Smooth muscle cell (in vitro differentiated cells): ENCODE data around the gene PCDHGA1. TPM values are rescaled to one million over a fixed set of nuclear protein-coding genes. Genes with fewer than 3 reads are reported as not detected.
"Not testable (repeated sequence)": the region's sequence is repeated elsewhere in the genome, so short reads cannot be mapped to it uniquely, and the experiment has no call there.

Experiments used
- DNase-seq: peaks from one replicate; lab custom pipeline; 2025; ENCODE audit not compliant: unreplicated experiment; lab: John Stamatoyannopoulos, UW
- H2AFZ ChIP-seq: fragments of 200-600 bp; sonication (generic); 2 replicates; pipeline ENCODE4 v1.6.0; 2016; ENCODE audit warnings: antibody characterized with exemption, low read depth, mild to moderate bottlenecking
- H3F3A ChIP-seq: fragments of 200-600 bp; sonication (generic); 2 replicates; pipeline ENCODE4 v1.6.0; 2017; ENCODE audit warnings: antibody characterized with exemption, low read depth
- H3K27ac ChIP-seq: fragments of 200-600 bp; sonication (generic); 2 replicates; pipeline ENCODE4 v1.5.1; 2016; ENCODE audit warnings: low read depth, mild to moderate bottlenecking
- H3K27me3 ChIP-seq: fragments of 200-600 bp; sonication (generic); 2 replicates; pipeline ENCODE4 v1.6.1; 2016; ENCODE audit warnings: low read depth, mild to moderate bottlenecking
- H3K36me3 ChIP-seq: fragments of 200-600 bp; sonication (generic); 2 replicates; pipeline ENCODE4 v1.5.1; 2016; ENCODE audit warnings: low read depth
- H3K4me1 ChIP-seq: fragments of 200-600 bp; sonication (generic); 2 replicates; pipeline ENCODE4 v1.5.1; 2016; ENCODE audit warnings: low read depth
- H3K4me2 ChIP-seq: fragments of 200-600 bp; sonication (generic); 2 replicates; pipeline ENCODE4 v1.6.0; 2016; ENCODE audit warnings: mild to moderate bottlenecking
- H3K4me3 ChIP-seq: fragments of 200-600 bp; sonication (generic); 2 replicates; pipeline ENCODE4 v1.5.1; 2016; ENCODE audit warnings: mild to moderate bottlenecking
- H3K79me2 ChIP-seq: fragments of 200-600 bp; sonication (generic); 2 replicates; pipeline ENCODE4 v1.6.0; 2016; ENCODE audit warnings: low read depth, mild to moderate bottlenecking
- H3K9ac ChIP-seq: fragments of 200-600 bp; sonication (generic); 2 replicates; pipeline ENCODE4 v1.6.0; 2016; ENCODE audit warnings: low read depth
- H3K9me3 ChIP-seq: fragments of 200-600 bp; sonication (generic); replicated peaks from 2 replicates; pipeline ENCODE4 v1.5.1; 2016; ENCODE audit warnings: low read depth
- H4K20me1 ChIP-seq: fragments of 200-600 bp; sonication (generic); 2 replicates; pipeline ENCODE4 v1.6.0; 2016; ENCODE audit warnings: low read depth
- WGBS: methylation state at CpG from one replicate; pipeline ENCODE4 v1.1.7; 2016; ENCODE audit warnings: low lambda C conversion rate; 5-methylcytosine and 5-hydroxymethylcytosine counted together
- polyA plus RNA-seq: library from polyadenylated mRNA; unstranded; fragments of >200 nt; fragmentation: Nextera tagmentation; extraction: Ambion mirVana; gene quantifications from 2 replicates; pipeline ENCODE4 v1.2.1, GENCODE V29; 2016
- total RNA-seq: library from RNA; depleted of rRNA; stranded (reverse); fragments of >200 nt; gene quantifications from 2 replicates; pipeline ENCODE4 v1.2.3, GENCODE V29; 2014
- TF ChIP-seq, protein P1 (sequence below): fragments of 200-600 bp; sonication (generic); IDR thresholded peaks from 2 replicates; pipeline ENCODE4 v1.5.1; 2017; ENCODE audit warnings: borderline replicate concordance, mild to moderate bottlenecking, antibody characterized with exemption; ENCODE audit not compliant: insufficient read depth, poor library complexity, severe bottlenecking

PCDHGA1 gene
- total and polyA plus RNA-seq, 2 experiments from 2014 or later, result 0.05 to 0.63 TPM

DNA sequence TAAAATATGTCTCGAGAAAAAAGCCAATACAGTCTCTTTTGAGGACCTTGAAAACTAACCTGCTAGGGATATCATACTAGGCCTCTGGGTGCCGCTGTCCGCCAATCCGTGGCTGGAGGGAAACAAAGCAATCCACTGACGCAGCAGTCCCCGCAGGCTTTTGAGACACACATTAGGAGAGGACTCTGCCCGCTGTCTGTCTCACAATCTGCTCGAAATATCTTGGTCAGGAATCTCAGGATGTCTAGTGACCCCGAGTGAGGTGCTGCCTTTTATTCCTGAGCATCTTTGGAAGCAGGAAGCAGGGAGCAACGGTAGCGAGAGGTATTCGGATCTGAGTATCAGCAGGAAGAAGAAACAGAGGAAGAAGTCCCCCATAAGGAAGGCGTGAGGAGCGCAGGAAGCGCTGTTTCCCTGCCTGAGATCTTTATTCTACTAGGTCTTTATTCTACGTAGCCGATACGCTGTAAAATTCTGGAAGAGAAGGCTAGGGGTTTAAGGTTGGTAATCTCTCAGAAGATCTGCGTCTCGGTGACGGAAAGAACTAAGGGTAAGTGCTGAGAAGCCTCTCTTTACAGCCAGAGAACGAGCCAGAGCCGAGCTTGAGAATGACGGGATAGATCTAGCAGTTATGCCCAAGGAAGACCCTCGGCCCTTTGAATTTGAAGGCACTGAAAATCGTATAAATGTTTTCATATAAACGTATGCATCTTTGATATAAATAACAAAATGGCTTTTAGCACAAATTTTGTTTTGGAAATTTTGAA, 4.0 kb upstream of the PCDHGA1 start:
- Histone ChIP-seq H3K79me2 (no peaks in the 10 kb centered on the region), H3K4me2 (peak overlapping the region; percentile 19), H3K27ac (no peak overlapping the region), H3K27me3 (no peaks in the 10 kb centered on the region), H3K9ac (no peak overlapping the region), H3K9me3 (peaks cover 11% of the 10 kb centered on the region), H3K4me3 (peak overlapping the region; percentile 32), H3K36me3 (no peaks in the 10 kb centered on the region), H2AFZ (no peak overlapping the region), H3F3A (no peaks in the 10 kb centered on the region), H3K4me1 (no peaks in the 10 kb centered on the region), H4K20me1 (no peaks in the 10 kb centered on the region)
- DNase-seq, result no peak
- TF ChIP-seq, protein P1, sequence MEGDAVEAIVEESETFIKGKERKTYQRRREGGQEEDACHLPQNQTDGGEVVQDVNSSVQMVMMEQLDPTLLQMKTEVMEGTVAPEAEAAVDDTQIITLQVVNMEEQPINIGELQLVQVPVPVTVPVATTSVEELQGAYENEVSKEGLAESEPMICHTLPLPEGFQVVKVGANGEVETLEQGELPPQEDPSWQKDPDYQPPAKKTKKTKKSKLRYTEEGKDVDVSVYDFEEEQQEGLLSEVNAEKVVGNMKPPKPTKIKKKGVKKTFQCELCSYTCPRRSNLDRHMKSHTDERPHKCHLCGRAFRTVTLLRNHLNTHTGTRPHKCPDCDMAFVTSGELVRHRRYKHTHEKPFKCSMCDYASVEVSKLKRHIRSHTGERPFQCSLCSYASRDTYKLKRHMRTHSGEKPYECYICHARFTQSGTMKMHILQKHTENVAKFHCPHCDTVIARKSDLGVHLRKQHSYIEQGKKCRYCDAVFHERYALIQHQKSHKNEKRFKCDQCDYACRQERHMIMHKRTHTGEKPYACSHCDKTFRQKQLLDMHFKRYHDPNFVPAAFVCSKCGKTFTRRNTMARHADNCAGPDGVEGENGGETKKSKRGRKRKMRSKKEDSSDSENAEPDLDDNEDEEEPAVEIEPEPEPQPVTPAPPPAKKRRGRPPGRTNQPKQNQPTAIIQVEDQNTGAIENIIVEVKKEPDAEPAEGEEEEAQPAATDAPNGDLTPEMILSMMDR, result peak; percentile 18
- WGBS, result 47% methylated on average over 27 of the region's 27 CpGs

DNA sequence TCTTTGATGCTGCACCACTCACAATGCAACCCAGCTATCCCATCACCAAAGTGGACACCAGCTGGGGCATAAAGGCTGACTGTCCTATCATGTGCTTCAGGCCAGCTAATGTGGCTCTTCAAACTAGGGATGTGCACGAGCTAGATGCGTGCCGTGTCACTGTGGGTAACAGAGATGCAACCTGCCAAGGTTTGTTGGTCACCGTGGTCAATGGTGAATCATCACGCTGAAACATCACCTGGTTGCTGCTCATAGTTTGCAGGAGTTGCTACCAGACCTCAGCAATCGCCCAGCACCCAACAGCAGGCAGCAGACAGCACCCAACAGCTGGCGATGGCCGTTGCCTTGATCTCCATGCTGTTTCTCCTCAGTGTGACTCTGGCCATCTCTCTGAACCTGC, 2.1 kb upstream of the PCDHGA1 start:
- Histone ChIP-seq H3K9ac (no peak overlapping the region), H3K4me3 (no peak overlapping the region), H3K4me2 (no peak overlapping the region), H3K36me3 (no peaks in the 10 kb centered on the region), H3K27ac (no peak overlapping the region), H3K4me1 (no peaks in the 10 kb centered on the region), H3K27me3 (no peaks in the 10 kb centered on the region), H3K9me3 (peaks cover 11% of the 10 kb centered on the region), H4K20me1 (no peaks in the 10 kb centered on the region), H3F3A (no peaks in the 10 kb centered on the region), H2AFZ (no peak overlapping the region), H3K79me2 (no peaks in the 10 kb centered on the region)
- TF ChIP-seq, protein P1, result no peak
- WGBS, result 97% methylated on average over 7 of the region's 8 CpGs
- no peak for DNase-seq

DNA sequence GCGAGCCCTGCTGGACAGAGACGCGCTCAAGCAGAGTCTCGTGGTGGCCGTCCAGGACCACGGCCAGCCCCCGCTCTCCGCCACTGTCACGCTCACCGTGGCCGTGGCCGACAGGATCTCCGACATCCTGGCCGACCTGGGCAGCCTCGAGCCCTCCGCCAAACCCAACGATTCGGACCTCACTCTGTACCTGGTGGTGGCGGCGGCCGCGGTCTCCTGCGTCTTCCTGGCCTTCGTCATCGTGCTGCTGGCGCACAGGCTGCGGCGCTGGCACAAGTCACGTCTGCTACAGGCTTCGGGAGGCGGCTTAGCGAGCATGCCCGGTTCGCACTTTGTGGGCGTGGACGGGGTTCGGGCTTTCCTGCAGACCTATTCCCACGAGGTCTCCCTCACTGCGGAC, 2.3 kb downstream of the PCDHGA1 start:
- not testable (repeated sequence) for H3K9ac ChIP-seq, H3F3A ChIP-seq, H3K4me1 ChIP-seq, H3K36me3 ChIP-seq, H4K20me1 ChIP-seq, H3K4me3 ChIP-seq, H3K4me2 ChIP-seq, H3K27ac ChIP-seq, H3K9me3 ChIP-seq, H2AFZ ChIP-seq, DNase-seq, H3K27me3 ChIP-seq, H3K79me2 ChIP-seq
- WGBS, result 95% methylated on average over 25 of the region's 39 CpGs

DNA sequence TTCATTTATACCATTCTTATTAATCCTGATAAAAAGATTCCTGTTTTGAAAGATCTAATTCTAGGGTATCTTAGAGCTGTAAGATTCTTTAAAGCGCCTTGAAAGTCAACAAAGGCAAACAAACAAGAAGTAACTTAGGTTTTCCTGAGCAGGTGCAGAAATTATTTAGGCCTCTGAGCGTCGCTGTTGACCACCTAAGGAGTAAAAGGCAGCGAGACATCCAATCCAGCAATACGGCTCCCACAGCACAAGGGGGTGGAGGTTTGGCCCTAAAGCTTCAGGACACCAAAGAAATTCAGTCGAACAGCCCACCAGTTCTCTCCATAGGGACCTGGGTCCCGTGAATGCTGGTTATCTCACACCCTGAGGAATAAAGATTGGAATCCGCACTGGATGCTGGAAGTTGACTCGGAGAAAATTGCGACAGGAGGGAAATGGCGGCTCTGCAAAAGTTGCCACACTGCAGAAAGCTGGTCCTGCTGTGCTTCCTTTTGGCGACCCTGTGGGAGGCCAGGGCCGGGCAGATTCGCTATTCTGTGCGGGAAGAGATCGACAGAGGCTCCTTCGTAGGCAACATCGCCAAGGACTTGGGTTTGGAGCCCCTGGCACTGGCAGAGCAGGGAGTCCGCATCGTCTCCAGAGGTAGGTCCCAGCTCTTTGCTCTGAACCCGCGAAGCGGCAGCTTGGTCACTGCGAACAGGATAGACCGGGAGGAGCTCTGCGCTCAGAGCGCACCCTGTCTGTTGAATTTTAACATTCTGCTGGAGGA, 8.4 kb downstream of the PCDHGA1 start, which contains the start of gene PCDHGA2:
PCDHGA2 (plus strand) TSS at position 223 of the 769 bp plus-strand sequence.
- Histone ChIP-seq H3K4me1 (no peaks in the 10 kb centered on the region), H3K9ac (no peak within 1 kb of the TSS), H3K27ac (no peak within 1 kb of the TSS), H3K9me3 (peaks cover 9% of the 10 kb centered on the region), H3K36me3 (no peaks in the 10 kb centered on the region), H4K20me1 (no peaks in the 10 kb centered on the region), H3K79me2 (no peaks in the 10 kb centered on the region), H3K4me3 (no peak within 1 kb of the TSS), H2AFZ (no peak within 1 kb of the TSS), H3K4me2 (no peak within 1 kb of the TSS), H3K27me3 (no peaks in the 10 kb centered on the region), H3F3A (no peaks in the 10 kb centered on the region)
- TF ChIP-seq, protein P1, result no peak
- DNase-seq, result no peak
- 80% methylated on average over 27 of the region's 27 CpGs for WGBS

DNA sequence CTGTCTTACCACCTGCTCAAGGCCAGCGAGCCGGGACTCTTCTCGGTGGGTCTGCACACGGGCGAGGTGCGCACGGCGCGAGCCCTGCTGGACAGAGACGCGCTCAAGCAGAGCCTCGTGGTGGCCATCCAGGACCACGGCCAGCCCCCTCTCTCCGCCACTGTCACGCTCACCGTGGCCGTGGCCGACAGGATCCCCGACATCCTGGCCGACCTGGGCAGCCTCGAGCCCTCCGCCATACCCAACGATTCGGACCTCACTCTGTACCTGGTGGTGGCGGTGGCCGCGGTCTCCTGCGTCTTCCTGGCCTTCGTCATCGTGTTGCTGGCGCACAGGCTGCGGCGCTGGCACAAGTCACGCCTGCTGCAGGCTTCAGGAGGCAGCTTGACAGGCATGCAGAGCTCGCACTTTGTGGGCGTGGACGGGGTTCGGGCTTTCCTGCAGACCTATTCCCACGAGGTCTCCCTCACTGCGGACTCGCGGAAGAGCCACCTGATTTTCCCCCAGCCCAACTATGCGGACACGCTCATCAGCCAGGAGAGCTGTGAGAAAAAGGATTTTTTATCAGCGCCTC, 10.6 kb downstream of the PCDHGA1 start:
- not testable (repeated sequence) for DNase-seq, H3K27me3 ChIP-seq, H3K79me2 ChIP-seq, H3K9ac ChIP-seq, H2AFZ ChIP-seq, H4K20me1 ChIP-seq, H3K4me2 ChIP-seq, H3K27ac ChIP-seq, H3K36me3 ChIP-seq, H3K4me1 ChIP-seq, H3K4me3 ChIP-seq, H3F3A ChIP-seq
- 94% methylated on average over 45 of the region's 45 CpGs for WGBS
- H3K9me3 ChIP-seq, result peaks cover 16% of the 10 kb centered on the region
